Osteoblast (primary cell): Measurements from ENCODE around the gene MEF2B. TPM values are rescaled to one million over a fixed set of nuclear protein-coding genes. Genes with fewer than 3 reads are reported as not detected.
"Not testable (repeated sequence)": the region's sequence is repeated elsewhere in the genome, so short reads cannot be mapped to it uniquely, and the experiment has no call there.

ENCODE experiments used
- DNase-seq: peaks from one replicate; pipeline ENCODE4 v3.0.0; 2011; ENCODE audit warnings: low spot score, mixed read lengths; ENCODE audit not compliant: insufficient read length; ENCODE audit errors: missing footprints
- H2AFZ ChIP-seq: 2 replicates; pipeline ENCODE4 v1.6.0; 2011; ENCODE audit warnings: mild to moderate bottlenecking, low read length
- H3K27ac ChIP-seq: 2 replicates; pipeline ENCODE4 v1.5.1; 2011; ENCODE audit warnings: mild to moderate bottlenecking, low read depth, low read length, moderate library complexity
- H3K27me3 ChIP-seq: 2 replicates; pipeline ENCODE4 v1.6.0; 2012; ENCODE audit warnings: mild to moderate bottlenecking, control low read depth, inconsistent platforms, low read length, moderate library complexity; ENCODE audit not compliant: insufficient read depth
- H3K36me3 ChIP-seq: 2 replicates; pipeline ENCODE4 v1.5.1; 2011; ENCODE audit warnings: mild to moderate bottlenecking, low read length, control low read depth, moderate library complexity; ENCODE audit not compliant: insufficient read depth
- H3K4me1 ChIP-seq: 2 replicates; pipeline ENCODE4 v1.5.1; 2011; ENCODE audit warnings: mild to moderate bottlenecking, low read length, control low read depth, moderate library complexity; ENCODE audit not compliant: insufficient read depth
- H3K4me2 ChIP-seq: 2 replicates; pipeline ENCODE4 v1.6.0; 2011; ENCODE audit warnings: mild to moderate bottlenecking, low read length; ENCODE audit not compliant: insufficient read depth
- H3K4me3 ChIP-seq: fragments of 200-600 bp; sonication (generic); 3 replicates; pipeline ENCODE4 v1.5.1; 2012; ENCODE audit warnings: mild to moderate bottlenecking, low read length, inconsistent platforms; ENCODE audit not compliant: insufficient read depth
- H3K79me2 ChIP-seq: 2 replicates; pipeline ENCODE4 v1.6.0; 2012; ENCODE audit warnings: mild to moderate bottlenecking, low read length, control low read depth, inconsistent platforms; ENCODE audit not compliant: insufficient read depth
- H3K9me3 ChIP-seq: 2 replicates; pipeline ENCODE4 v1.5.1; 2011; ENCODE audit warnings: low read depth, low read length, control low read depth
- H4K20me1 ChIP-seq: 2 replicates; pipeline ENCODE4 v1.6.0; 2012; ENCODE audit warnings: mild to moderate bottlenecking, low read length, control low read depth; ENCODE audit not compliant: insufficient read depth
- total RNA-seq: library from RNA; depleted of rRNA; stranded (reverse); fragments of >200 nt; gene quantifications from 2 replicates; pipeline ENCODE4 v1.2.3, GENCODE V29; 2012
- TF ChIP-seq, protein P1 (sequence below): IDR thresholded peaks from 2 replicates; pipeline ENCODE4 v1.5.1; 2011; ENCODE audit warnings: mild to moderate bottlenecking, low read depth, low read length, moderate library complexity; ENCODE audit errors: extremely low read depth

MEF2B gene
- total RNA-seq, 1 donor: 0.36 TPM

DNA sequence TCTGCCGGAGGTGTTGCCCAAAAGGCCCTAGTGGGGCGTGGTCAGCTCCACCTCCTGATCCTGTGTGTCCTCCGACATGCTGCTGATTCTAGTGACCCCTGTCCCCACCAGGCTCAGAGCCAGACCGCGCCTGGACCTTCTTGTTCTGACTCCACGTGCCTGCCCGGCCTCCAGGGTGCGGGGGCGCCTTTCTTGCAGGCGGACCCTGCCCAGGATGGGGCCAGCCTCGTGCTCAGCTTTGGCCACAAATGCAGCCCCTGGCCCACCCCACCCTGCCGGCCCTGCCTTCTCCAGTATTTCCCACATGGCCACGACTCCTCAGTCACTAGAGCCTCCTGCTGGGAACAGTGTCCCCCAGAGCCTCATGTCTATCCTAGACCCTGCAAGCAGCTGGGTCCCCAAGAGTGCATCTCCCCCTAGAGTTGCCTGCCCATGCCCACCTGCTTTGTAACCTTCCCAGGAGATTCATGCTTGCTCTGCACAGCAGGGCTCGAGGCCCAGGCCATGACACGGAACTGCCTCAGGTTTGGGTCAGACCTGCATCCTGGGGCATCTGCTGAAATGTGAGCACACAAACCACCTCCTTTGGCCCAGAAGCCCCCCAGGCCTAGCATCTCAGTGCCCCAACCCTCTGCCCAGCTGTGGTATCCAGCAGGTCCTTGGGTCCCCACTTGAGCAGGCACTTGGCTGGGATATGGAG, 58.8 kb downstream of the MEF2B start:
- DNase-seq: no peak
- Histone ChIP-seq H3K27me3 (no peaks in the 10 kb centered on the region), H3K4me2 (no peak overlapping the region), H3K36me3 (no peaks in the 10 kb centered on the region), H2AFZ (no peak overlapping the region), H4K20me1 (no peaks in the 10 kb centered on the region), H3K4me3 (no peak overlapping the region), H3K9me3 (no peaks in the 10 kb centered on the region), H3K27ac (no peak overlapping the region), H3K4me1 (peaks cover 3% of the 10 kb centered on the region), H3K79me2 (no peaks in the 10 kb centered on the region)
- TF ChIP-seq, protein P1, sequence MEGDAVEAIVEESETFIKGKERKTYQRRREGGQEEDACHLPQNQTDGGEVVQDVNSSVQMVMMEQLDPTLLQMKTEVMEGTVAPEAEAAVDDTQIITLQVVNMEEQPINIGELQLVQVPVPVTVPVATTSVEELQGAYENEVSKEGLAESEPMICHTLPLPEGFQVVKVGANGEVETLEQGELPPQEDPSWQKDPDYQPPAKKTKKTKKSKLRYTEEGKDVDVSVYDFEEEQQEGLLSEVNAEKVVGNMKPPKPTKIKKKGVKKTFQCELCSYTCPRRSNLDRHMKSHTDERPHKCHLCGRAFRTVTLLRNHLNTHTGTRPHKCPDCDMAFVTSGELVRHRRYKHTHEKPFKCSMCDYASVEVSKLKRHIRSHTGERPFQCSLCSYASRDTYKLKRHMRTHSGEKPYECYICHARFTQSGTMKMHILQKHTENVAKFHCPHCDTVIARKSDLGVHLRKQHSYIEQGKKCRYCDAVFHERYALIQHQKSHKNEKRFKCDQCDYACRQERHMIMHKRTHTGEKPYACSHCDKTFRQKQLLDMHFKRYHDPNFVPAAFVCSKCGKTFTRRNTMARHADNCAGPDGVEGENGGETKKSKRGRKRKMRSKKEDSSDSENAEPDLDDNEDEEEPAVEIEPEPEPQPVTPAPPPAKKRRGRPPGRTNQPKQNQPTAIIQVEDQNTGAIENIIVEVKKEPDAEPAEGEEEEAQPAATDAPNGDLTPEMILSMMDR: no peak

DNA sequence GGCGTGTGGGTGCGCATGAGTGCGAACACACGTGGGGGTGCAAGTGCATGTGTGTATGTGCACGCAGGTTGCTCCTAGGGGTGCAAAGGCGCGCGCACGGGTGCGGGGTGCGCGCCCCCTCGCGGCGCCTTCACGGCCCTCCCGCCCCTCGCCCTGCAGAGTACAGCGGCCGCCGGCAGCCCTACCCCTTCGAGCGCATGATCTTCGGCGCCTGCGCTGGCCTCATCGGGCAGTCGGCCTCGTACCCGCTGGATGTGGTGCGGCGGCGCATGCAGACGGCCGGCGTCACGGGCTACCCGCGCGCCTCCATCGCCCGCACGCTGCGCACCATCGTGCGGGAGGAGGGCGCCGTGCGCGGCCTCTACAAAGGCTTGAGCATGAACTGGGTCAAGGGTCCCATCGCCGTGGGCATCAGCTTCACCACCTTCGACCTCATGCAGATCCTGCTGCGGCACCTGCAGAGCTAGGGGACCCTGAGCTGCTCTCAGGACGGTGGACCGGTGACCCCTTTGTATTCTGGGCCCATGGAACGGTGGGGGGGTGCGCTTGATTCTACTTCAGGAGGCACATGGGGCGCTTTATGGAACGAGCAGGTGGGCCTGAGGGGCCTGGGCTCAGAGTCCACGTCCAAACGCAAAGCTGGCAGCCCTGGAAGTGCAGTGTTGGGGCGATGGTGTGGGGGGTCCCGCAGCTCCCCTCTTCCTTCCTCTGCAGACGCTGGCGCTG, 59.5 kb downstream of the MEF2B start:
- H2AFZ ChIP-seq: no peak overlapping the region
- H3K4me3 ChIP-seq: no peak overlapping the region
- no peaks in the 10 kb centered on the region for H4K20me1 ChIP-seq
- no peaks in the 10 kb centered on the region for H3K36me3 ChIP-seq
- H3K79me2 ChIP-seq: no peaks in the 10 kb centered on the region
- TF ChIP-seq, protein P1: no peak
- H3K4me1 ChIP-seq: peaks cover 3% of the 10 kb centered on the region
- peak; percentile 30 for DNase-seq
- H3K27me3 ChIP-seq: no peaks in the 10 kb centered on the region
- H3K4me2 ChIP-seq: no peak overlapping the region
- no peaks in the 10 kb centered on the region for H3K9me3 ChIP-seq
- no peak overlapping the region for H3K27ac ChIP-seq

DNA sequence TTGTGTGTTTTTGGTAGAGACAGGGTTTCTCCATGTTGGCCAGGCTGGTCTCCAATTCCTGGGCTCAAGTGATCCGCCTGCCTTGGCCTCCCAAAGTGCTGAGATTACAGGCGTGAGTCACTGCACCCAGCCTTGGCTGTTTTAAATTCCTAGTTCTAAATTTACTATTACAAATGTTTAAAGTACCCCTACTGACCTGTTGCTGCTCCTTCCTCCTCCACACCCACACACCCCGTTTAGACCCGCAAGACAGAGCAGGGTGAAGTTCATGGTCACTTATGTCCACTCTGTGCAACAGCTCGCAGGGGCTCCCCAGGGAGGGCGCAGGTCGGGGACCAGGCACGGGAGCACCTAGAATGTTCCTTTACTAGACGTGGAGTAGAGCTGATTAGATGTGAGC, 60.5 kb downstream of the MEF2B start:
- no peaks in the 10 kb centered on the region for H4K20me1 ChIP-seq
- no peaks in the 10 kb centered on the region for H3K27me3 ChIP-seq
- H2AFZ ChIP-seq: no peak overlapping the region
- no peak overlapping the region for H3K4me3 ChIP-seq
- DNase-seq: peak; percentile 93
- no peak overlapping the region for H3K4me2 ChIP-seq
- no peak overlapping the region for H3K27ac ChIP-seq
- H3K9me3 ChIP-seq: no peaks in the 10 kb centered on the region
- no peaks in the 10 kb centered on the region for H3K79me2 ChIP-seq
- no peaks in the 10 kb centered on the region for H3K36me3 ChIP-seq
- TF ChIP-seq, protein P1: no peak
- peaks cover 3% of the 10 kb centered on the region for H3K4me1 ChIP-seq

DNA sequence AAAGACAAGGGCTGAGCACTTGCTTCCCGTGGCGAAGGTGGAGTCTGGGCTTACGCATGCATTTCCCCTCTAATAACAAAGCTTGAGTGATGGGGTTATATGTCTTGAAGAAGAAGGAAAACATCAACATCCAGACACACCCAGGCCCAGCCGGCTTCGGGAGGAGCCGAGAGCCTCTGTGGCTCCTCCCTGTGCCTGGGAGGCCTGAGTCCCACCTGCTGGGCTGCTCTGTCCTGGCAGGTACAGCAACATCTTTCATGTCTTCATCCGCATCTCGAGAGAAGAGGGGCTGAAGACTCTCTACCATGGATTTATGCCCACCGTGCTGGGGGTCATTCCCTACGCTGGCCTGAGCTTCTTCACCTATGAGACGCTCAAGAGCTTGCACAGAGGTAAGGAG, 62.4 kb downstream of the MEF2B start:
- H3K27me3 ChIP-seq: no peaks in the 10 kb centered on the region
- no peaks in the 10 kb centered on the region for H4K20me1 ChIP-seq
- TF ChIP-seq, protein P1: no peak
- no peak overlapping the region for H3K27ac ChIP-seq
- no peaks in the 10 kb centered on the region for H3K79me2 ChIP-seq
- no peak overlapping the region for H3K4me3 ChIP-seq
- peak; percentile 63 for DNase-seq
- no peaks in the 10 kb centered on the region for H3K9me3 ChIP-seq
- peaks cover 3% of the 10 kb centered on the region for H3K4me1 ChIP-seq
- no peak overlapping the region for H3K4me2 ChIP-seq
- H3K36me3 ChIP-seq: no peaks in the 10 kb centered on the region
- H2AFZ ChIP-seq: no peak overlapping the region

DNA sequence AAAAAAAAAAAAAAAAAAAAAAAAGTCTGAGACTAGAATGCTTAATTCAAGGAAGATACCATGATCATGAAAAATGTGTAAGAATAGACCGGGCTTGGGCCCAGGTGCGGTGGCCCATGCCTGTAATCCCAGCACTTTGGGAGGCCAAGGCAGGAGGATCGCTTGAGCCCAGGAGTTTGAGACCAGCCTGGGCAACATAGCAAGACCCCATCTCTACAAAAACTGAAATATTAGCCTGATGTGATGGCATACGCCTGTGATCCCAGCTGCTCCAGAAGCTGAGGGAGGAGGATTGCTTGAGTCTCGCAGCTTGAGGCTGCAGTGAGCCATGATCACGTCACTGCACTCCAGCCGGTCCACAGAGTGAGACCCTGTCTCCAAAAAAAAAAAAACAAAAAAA, 63.1 kb downstream of the MEF2B start:
- not testable (repeated sequence) for H3K27me3 ChIP-seq, H3K79me2 ChIP-seq, H3K9me3 ChIP-seq, H2AFZ ChIP-seq, H3K36me3 ChIP-seq, DNase-seq, H3K4me3 ChIP-seq, H3K27ac ChIP-seq, H3K4me1 ChIP-seq, H4K20me1 ChIP-seq, H3K4me2 ChIP-seq
